Measurements from ENCODE around the gene SLC2A11.

DNA sequence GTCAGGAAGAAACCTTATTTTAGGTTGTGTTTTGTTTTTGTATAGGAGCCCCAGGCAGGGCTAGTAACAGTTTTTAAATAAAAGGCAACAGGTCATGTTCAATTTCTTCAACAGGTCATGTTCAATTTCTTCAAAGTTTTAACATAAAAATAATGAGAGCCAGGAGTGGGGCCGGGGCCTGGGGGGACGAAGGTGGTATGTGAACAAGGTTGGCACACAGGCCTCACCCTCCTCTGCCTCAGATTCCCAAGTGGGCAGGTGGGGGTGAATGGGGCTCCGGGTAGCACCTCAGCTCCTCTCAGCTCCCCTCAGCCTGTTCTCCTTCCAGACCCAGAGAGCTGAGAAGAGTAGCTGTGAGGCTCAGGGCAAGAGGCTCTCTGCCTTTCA, 23.3 kb upstream of the SLC2A11 start:
- TF ChIP-seq, protein P1, sequence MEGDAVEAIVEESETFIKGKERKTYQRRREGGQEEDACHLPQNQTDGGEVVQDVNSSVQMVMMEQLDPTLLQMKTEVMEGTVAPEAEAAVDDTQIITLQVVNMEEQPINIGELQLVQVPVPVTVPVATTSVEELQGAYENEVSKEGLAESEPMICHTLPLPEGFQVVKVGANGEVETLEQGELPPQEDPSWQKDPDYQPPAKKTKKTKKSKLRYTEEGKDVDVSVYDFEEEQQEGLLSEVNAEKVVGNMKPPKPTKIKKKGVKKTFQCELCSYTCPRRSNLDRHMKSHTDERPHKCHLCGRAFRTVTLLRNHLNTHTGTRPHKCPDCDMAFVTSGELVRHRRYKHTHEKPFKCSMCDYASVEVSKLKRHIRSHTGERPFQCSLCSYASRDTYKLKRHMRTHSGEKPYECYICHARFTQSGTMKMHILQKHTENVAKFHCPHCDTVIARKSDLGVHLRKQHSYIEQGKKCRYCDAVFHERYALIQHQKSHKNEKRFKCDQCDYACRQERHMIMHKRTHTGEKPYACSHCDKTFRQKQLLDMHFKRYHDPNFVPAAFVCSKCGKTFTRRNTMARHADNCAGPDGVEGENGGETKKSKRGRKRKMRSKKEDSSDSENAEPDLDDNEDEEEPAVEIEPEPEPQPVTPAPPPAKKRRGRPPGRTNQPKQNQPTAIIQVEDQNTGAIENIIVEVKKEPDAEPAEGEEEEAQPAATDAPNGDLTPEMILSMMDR (IDR thresholded peaks at IDR 0.05): no peak
- no peak for TF ChIP-seq POLR2A (IDR thresholded peaks at IDR 0.05)

Measured in adrenal gland (tissue), 5 donors.